Mesenchymal stem cell (in vitro differentiated cells and primary cell): Measurements from ENCODE around the gene PPM1B.
"Not testable (repeated sequence)": the region's sequence is repeated elsewhere in the genome, so short reads cannot be mapped to it uniquely, and the experiment has no call there.

Experiments used
- DNase-seq: peaks from one replicate; pipeline ENCODE4 v3.0.0-alpha.2; 2013
- H2AFZ ChIP-seq: one replicate; pipeline ENCODE4 v1.6.1; 2013; ENCODE audit warnings: low read depth, mild to moderate bottlenecking, control low read depth, inconsistent platforms, low read length, moderate library complexity
- H2AK5ac ChIP-seq: 2 replicates; pipeline ENCODE4 v1.6.1; 2013; ENCODE audit warnings: low read length, moderate library complexity, mild to moderate bottlenecking, inconsistent platforms; ENCODE audit not compliant: severe bottlenecking
- H2BK120ac ChIP-seq: one replicate; pipeline ENCODE4 v1.6.1; 2013; ENCODE audit warnings: low read depth, mild to moderate bottlenecking, inconsistent platforms, low read length, moderate library complexity
- H2BK12ac ChIP-seq, 2 experiments: one replicate each; pipeline ENCODE4 v1.6.1; 2013; ENCODE audit warnings: inconsistent platforms in 2 of 2, low read length in 2 of 2, mild to moderate bottlenecking in 2 of 2, moderate library complexity in 2 of 2, control low read depth in 1 of 2
- H2BK15ac ChIP-seq: one replicate; pipeline ENCODE4 v1.6.1; 2013; ENCODE audit warnings: mild to moderate bottlenecking, low read depth, inconsistent platforms; ENCODE audit not compliant: poor library complexity, severe bottlenecking
- H2BK5ac ChIP-seq: 2 replicates; pipeline ENCODE4 v1.6.1; 2013; ENCODE audit warnings: low read depth, mild to moderate bottlenecking, low read length, control low read depth, inconsistent platforms; ENCODE audit not compliant: poor library complexity, severe bottlenecking
- H3K14ac ChIP-seq, 2 experiments: one replicate each; pipeline ENCODE4 v1.6.1; 2013; ENCODE audit warnings: inconsistent platforms in 2 of 2, low read length in 2 of 2, control low read depth in 1 of 2, mild to moderate bottlenecking in 1 of 2, moderate library complexity in 1 of 2
- H3K18ac ChIP-seq, 2 experiments: one replicate each; pipeline ENCODE4 v1.6.1; 2013; ENCODE audit warnings: inconsistent platforms in 2 of 2, low read length in 2 of 2, control low read depth in 1 of 2, low read depth in 1 of 2, mild to moderate bottlenecking in 1 of 2
- H3K23ac ChIP-seq, 2 experiments: one replicate each; pipeline ENCODE4 v1.6.1; 2013; ENCODE audit warnings: inconsistent platforms in 2 of 2, low read length in 2 of 2, mild to moderate bottlenecking in 2 of 2, moderate library complexity in 2 of 2, control low read depth in 1 of 2
- H3K27ac ChIP-seq: 2 replicates; pipeline ENCODE4 v1.5.1; 2013; ENCODE audit warnings: mild to moderate bottlenecking, moderate library complexity, low read length, control low read depth, inconsistent platforms; ENCODE audit not compliant: poor library complexity, severe bottlenecking
- H3K27me3 ChIP-seq, 2 experiments: 2 replicates each; pipeline versions ENCODE4 v1.6.1 to v1.7.0; 2013; ENCODE audit warnings: low read length in 2 of 2, mild to moderate bottlenecking in 2 of 2, moderate library complexity in 2 of 2, control low read depth in 1 of 2, inconsistent platforms in 1 of 2; ENCODE audit not compliant: control insufficient read depth in 1 of 2, insufficient read depth in 1 of 2
- H3K36me3 ChIP-seq, 2 experiments: 2 replicates each; pipeline versions ENCODE4 v1.6.1 to v1.7.0; 2013; ENCODE audit warnings: low read length in 2 of 2, control low read depth in 1 of 2, inconsistent platforms in 1 of 2, low read depth in 1 of 2, mild to moderate bottlenecking in 1 of 2; ENCODE audit not compliant: insufficient read depth in 2 of 2, control insufficient read depth in 1 of 2
- H3K4ac ChIP-seq, 2 experiments: one replicate each; pipeline ENCODE4 v1.6.1; 2013; ENCODE audit warnings: inconsistent platforms in 2 of 2, low read length in 2 of 2, mild to moderate bottlenecking in 2 of 2, moderate library complexity in 2 of 2, control low read depth in 1 of 2, low read depth in 1 of 2
- H3K4me1 ChIP-seq: 2 replicates; pipeline ENCODE4 v1.6.1; 2013; ENCODE audit warnings: low read depth, low read length, control low read depth; ENCODE audit not compliant: control insufficient read depth, insufficient read depth
- H3K4me2 ChIP-seq: 2 replicates; pipeline ENCODE4 v1.6.1; 2013; ENCODE audit warnings: low read length, mild to moderate bottlenecking, inconsistent platforms; ENCODE audit not compliant: poor library complexity, severe bottlenecking
- H3K4me3 ChIP-seq, 2 experiments: 2 replicates each; pipeline versions ENCODE4 v1.5.1 to v1.7.0; 2013; ENCODE audit warnings: low read length in 2 of 2, mild to moderate bottlenecking in 2 of 2, control low read depth in 1 of 2, low read depth in 1 of 2; ENCODE audit not compliant: insufficient read depth in 1 of 2
- H3K79me1 ChIP-seq: replicated peaks from 2 replicates; pipeline ENCODE4 v1.6.1; 2013; ENCODE audit warnings: mild to moderate bottlenecking, control low read depth, low read length, inconsistent platforms; ENCODE audit not compliant: poor library complexity, severe bottlenecking
- H3K9ac ChIP-seq: 2 replicates; pipeline ENCODE4 v1.7.0; 2013; ENCODE audit warnings: mild to moderate bottlenecking, low read length, moderate library complexity
- H3K9me3 ChIP-seq: 2 replicates; pipeline ENCODE4 v1.7.0; 2013; ENCODE audit warnings: mild to moderate bottlenecking, low read length; ENCODE audit not compliant: control insufficient read depth
- H4K8ac ChIP-seq: one replicate; pipeline ENCODE4 v1.6.1; 2013; ENCODE audit warnings: inconsistent platforms, mild to moderate bottlenecking, low read length, moderate library complexity
- H4K91ac ChIP-seq: one replicate; pipeline ENCODE4 v1.6.1; 2013; ENCODE audit warnings: mild to moderate bottlenecking, low read length, inconsistent platforms
- WGBS: methylation state at CpG from one replicate; pipeline ENCODE4 v1.1.7; 2013; ENCODE audit warnings: mixed read lengths; 5-methylcytosine and 5-hydroxymethylcytosine counted together

Gene PPM1B

GRCh38 chr2:44246840-44247369 lies 78.2 kb downstream of the PPM1B start:
- H3K9me3 ChIP-seq: no peaks in the 10 kb centered on the region
- no peak overlapping the region for H2BK5ac ChIP-seq
- no CpG with 5 or more reads among the region's 3 CpGs for WGBS
- H2BK12ac ChIP-seq: no peak overlapping the region
- H3K79me1 ChIP-seq: no peaks in the 10 kb centered on the region
- H3K23ac ChIP-seq: no peak overlapping the region
- no peak overlapping the region for H3K27ac ChIP-seq
- DNase-seq: no peak
- no peaks in the 10 kb centered on the region for H3K36me3 ChIP-seq
- peaks cover 6% of the 10 kb centered on the region for H3K4me1 ChIP-seq
- H3K4ac ChIP-seq: no peak overlapping the region
- H2AFZ ChIP-seq: no peak overlapping the region
- H3K4me2 ChIP-seq: no peak overlapping the region
- H4K91ac ChIP-seq: no peak overlapping the region
- no peak overlapping the region for H4K8ac ChIP-seq
- H3K9ac ChIP-seq: no peak overlapping the region
- H2AK5ac ChIP-seq: no peak overlapping the region
- H3K4me3 ChIP-seq: no peak overlapping the region
- peaks cover 0 to 4% of the 10 kb centered on the region in 2 experiments for H3K27me3 ChIP-seq
- no peak overlapping the region for H2BK15ac ChIP-seq
- H3K18ac ChIP-seq: no peak overlapping the region
- no peak overlapping the region for H3K14ac ChIP-seq
- H2BK120ac ChIP-seq: no peak overlapping the region

- Histone ChIP-seq H2BK120ac (no peak overlapping the region), H2AK5ac (no peak overlapping the region), H2BK15ac (no peak overlapping the region), H2BK5ac (no peak overlapping the region), H3K4me1 (peaks cover 6% of the 10 kb centered on the region), H3K36me3 (no peaks in the 10 kb centered on the region), H3K23ac (no peak overlapping the region), H3K4me3 (no peak overlapping the region), H3K4me2 (no peak overlapping the region), H3K27ac (no peak overlapping the region), H3K9ac (no peak overlapping the region), H3K14ac (no peak overlapping the region), H2AFZ (no peak overlapping the region), H3K4ac (no peak overlapping the region), H2BK12ac (no peak overlapping the region), H4K8ac (no peak overlapping the region), H3K27me3 (peaks cover 0 to 4% of the 10 kb centered on the region in 2 experiments), H3K79me1 (no peaks in the 10 kb centered on the region), H3K9me3 (peaks cover 3% of the 10 kb centered on the region), H3K18ac (no peak overlapping the region), H4K91ac (no peak overlapping the region)
- 63% methylated on average over 3 of the region's 3 CpGs for WGBS
- DNase-seq: no peak
These were observed 79.2 kb downstream of the PPM1B start for GRCh38 chr2:44247924-44248323.

- not testable (repeated sequence) for H4K91ac ChIP-seq, H3K4ac ChIP-seq, DNase-seq, H3K14ac ChIP-seq, H2AFZ ChIP-seq, H4K8ac ChIP-seq, H3K4me1 ChIP-seq, H2BK12ac ChIP-seq, H3K79me1 ChIP-seq, H3K9me3 ChIP-seq, H2BK5ac ChIP-seq, H3K27me3 ChIP-seq, H3K4me3 ChIP-seq, H2BK120ac ChIP-seq, H3K18ac ChIP-seq, H3K23ac ChIP-seq, H2AK5ac ChIP-seq, H3K27ac ChIP-seq, H3K4me2 ChIP-seq, H2BK15ac ChIP-seq, H3K9ac ChIP-seq, H3K36me3 ChIP-seq
- WGBS: 89% methylated on average over 4 of the region's 6 CpGs
These were observed 80.6 kb downstream of the PPM1B start for GRCh38 chr2:44249269-44249668.

- 75% methylated on average over 3 of the region's 3 CpGs for WGBS
- no peak overlapping the region for H2BK15ac ChIP-seq
- no peak overlapping the region for H2AK5ac ChIP-seq
- H2BK12ac ChIP-seq: no peak overlapping the region
- peaks cover 9% of the 10 kb centered on the region for H3K9me3 ChIP-seq
- H3K4me3 ChIP-seq: no peak overlapping the region
- H4K91ac ChIP-seq: no peak overlapping the region
- peak overlapping the region in 1 of 2 experiments; percentile 21 for H3K4ac ChIP-seq
- no peak overlapping the region for H2AFZ ChIP-seq
- H3K4me1 ChIP-seq: peaks cover 6% of the 10 kb centered on the region
- no peaks in the 10 kb centered on the region for H3K36me3 ChIP-seq
- DNase-seq: no peak
- H3K4me2 ChIP-seq: no peak overlapping the region
- no peak overlapping the region for H2BK120ac ChIP-seq
- no peak overlapping the region for H3K18ac ChIP-seq
- H3K14ac ChIP-seq: no peak overlapping the region
- peaks cover 0 to 3% of the 10 kb centered on the region in 2 experiments for H3K27me3 ChIP-seq
- H3K9ac ChIP-seq: no peak overlapping the region
- no peak overlapping the region for H3K27ac ChIP-seq
- no peak overlapping the region for H4K8ac ChIP-seq
- H3K23ac ChIP-seq: no peak overlapping the region
- H2BK5ac ChIP-seq: no peak overlapping the region
- H3K79me1 ChIP-seq: no peaks in the 10 kb centered on the region
These were observed 81.7 kb downstream of the PPM1B start for GRCh38 chr2:44250376-44250775.
